K562 (cell line): Measurements from ENCODE around the gene EEF2. TPM values are rescaled to one million over a fixed set of nuclear protein-coding genes. Genes with fewer than 3 reads are reported as not detected.

Experiments
- CTCF ChIP-seq, 3 experiments: IDR thresholded peaks in 2 of 3; conservative IDR thresholded peaks in 1 of 3; 2 replicates each; pipeline ENCODE4 v1.5.1; 2011 to 2012; ENCODE audit warnings: low read length in 3 of 3, mild to moderate bottlenecking in 3 of 3, control low read depth in 2 of 3, improper control_type of control experiment in 1 of 3, inconsistent platforms in 1 of 3, low read depth in 1 of 3, mixed read lengths in 1 of 3, moderate library complexity in 1 of 3; ENCODE audit not compliant: insufficient read depth in 2 of 3
- EHMT2 ChIP-seq: fragments of 450-650 bp; IDR thresholded peaks from 2 replicates; pipeline ENCODE4 v1.6.1; 2018; ENCODE audit warnings: antibody characterized with exemption
- HCFC1 ChIP-seq: IDR thresholded peaks from 2 replicates; pipeline ENCODE4 v1.6.1; 2012; ENCODE audit warnings: low read depth, low read length, improper control_type of control experiment
- KLF6 ChIP-seq: fragments of 250-450 bp; sonication (Bioruptor Pico); IDR thresholded peaks from 2 replicates; pipeline ENCODE4 v1.4.0; 2020; ENCODE audit warnings: mild to moderate bottlenecking, moderate library complexity, borderline replicate concordance
- NELFE ChIP-seq: IDR thresholded peaks from 2 replicates; pipeline ENCODE4 v1.6.1; 2011; ENCODE audit warnings: mild to moderate bottlenecking; ENCODE audit not compliant: insufficient read depth, insufficient read length
- RBM25 ChIP-seq: fragments of 200-400 bp; formaldehyde crosslinking; IDR thresholded peaks from 2 replicates; pipeline ENCODE4 v1.6.1; 2018; ENCODE audit warnings: low read length, low read depth, moderate library complexity; ENCODE audit not compliant: severe bottlenecking
- STAG1 ChIP-seq: sonication (generic); formaldehyde crosslinking; IDR thresholded peaks from 2 replicates; pipeline ENCODE4 v1.5.0; 2020; ENCODE audit warnings: missing genetic modification reagents, borderline replicate concordance
- TFAM ChIP-seq: fragments of 250-450 bp; sonication (Bioruptor Pico); conservative IDR thresholded peaks from 2 replicates; pipeline ENCODE4 v1.5.0; 2021; ENCODE audit warnings: mild to moderate bottlenecking, moderate library complexity
- TFE3 ChIP-seq: fragments of 450-650 bp; formaldehyde crosslinking; IDR thresholded peaks from 2 replicates; pipeline ENCODE4 v1.4.0; 2020; ENCODE audit warnings: mild to moderate bottlenecking, mixed read lengths
- ZNF639 ChIP-seq, 2 experiments: fragments of 200-800 bp in 1 of 2; sonication (Bioruptor generic) in 1 of 2; sonication (generic) in 1 of 2; formaldehyde crosslinking in 1 of 2; IDR thresholded peaks in 1 of 2; conservative IDR thresholded peaks in 1 of 2; 2 replicates each; pipeline versions ENCODE4 v1.5.0 to v1.6.1; 2016 to 2020; ENCODE audit warnings: missing compliant biosample characterization in 1 of 2, missing genetic modification characterization in 1 of 2, missing genetic modification reagents in 1 of 2
- polyA plus RNA-seq, 8 experiments: library from polyadenylated mRNA; depleted of rRNA in 4 of 8; stranded (reverse) in 5 of 8; unstranded in 3 of 8; fragments of >200 nt; fragmentation: Nextera tagmentation in 2 of 8; fragmentation: Illumina TruSeq in 1 of 8; extraction: Ambion mirVana in 2 of 8; extraction: Trizol in 1 of 8; gene quantifications; 2 replicates each; pipeline versions ENCODE4 v1.2.1 to v1.2.3, GENCODE V29; 2011 to 2014; ENCODE audit warnings: inconsistent platforms in 1 of 8, missing spikeins in 1 of 8
- total RNA-seq, 7 experiments: library from RNA; depleted of rRNA in 6 of 7; stranded (reverse); fragments of >200 nt in 6 of 7; fragmentation: Illumina TruSeq in 2 of 7; extraction: Trizol in 2 of 7; gene quantifications; 2 replicates each; pipeline versions ENCODE4 v1.2.1 to v1.2.3, GENCODE V29; 2011 to 2021; ENCODE audit warnings: low replicate concordance in 1 of 7
- TF ChIP-seq, protein P1 (sequence below): fragments of 150-350 bp; IDR thresholded peaks from 2 replicates; pipeline ENCODE4 v1.6.1; 2014; ENCODE audit warnings: low read depth, mild to moderate bottlenecking, low read length, borderline replicate concordance
- TF ChIP-seq, protein P2 (sequence below), 2 experiments: fragments of 450-650 bp; conservative IDR thresholded peaks; 2 replicates each; pipeline ENCODE4 v1.6.1; 2017; ENCODE audit warnings: mild to moderate bottlenecking in 2 of 2, moderate library complexity in 2 of 2
- TF ChIP-seq, protein P3 (sequence below): fragments of 250-450 bp; sonication (Bioruptor Pico); IDR thresholded peaks from 2 replicates; pipeline ENCODE4 v1.8.0; 2022; ENCODE audit warnings: inconsistent platforms, mild to moderate bottlenecking, moderate library complexity, borderline replicate concordance

The EEF2 gene
- total and polyA plus RNA-seq, 9 of the 15 experiments (the other 6 are each of a cell fraction or from before 2014, with no cell fraction given), result 372 to 3,003 (median 1,453) TPM

- peak; percentile 79; the same call in 1 of the 2 replicates for TF ChIP-seq EHMT2
- TF ChIP-seq CTCF (IDR thresholded peaks at IDR 0.05 in 2 of 3, conservative IDR thresholded peaks at IDR 0.05 in 1 of 3; ENCODE audit: insufficient read depth in 2 of 3, low read depth in 1 of 3, low read length in 3 of 3), result 0 out of 6 replicates have a peak, but pooled peaks of 1 of the 3 experiments have one; percentile 3
- TF ChIP-seq TFE3 (CRISPR knock-in tag), result no peak
- TF ChIP-seq, protein P1, sequence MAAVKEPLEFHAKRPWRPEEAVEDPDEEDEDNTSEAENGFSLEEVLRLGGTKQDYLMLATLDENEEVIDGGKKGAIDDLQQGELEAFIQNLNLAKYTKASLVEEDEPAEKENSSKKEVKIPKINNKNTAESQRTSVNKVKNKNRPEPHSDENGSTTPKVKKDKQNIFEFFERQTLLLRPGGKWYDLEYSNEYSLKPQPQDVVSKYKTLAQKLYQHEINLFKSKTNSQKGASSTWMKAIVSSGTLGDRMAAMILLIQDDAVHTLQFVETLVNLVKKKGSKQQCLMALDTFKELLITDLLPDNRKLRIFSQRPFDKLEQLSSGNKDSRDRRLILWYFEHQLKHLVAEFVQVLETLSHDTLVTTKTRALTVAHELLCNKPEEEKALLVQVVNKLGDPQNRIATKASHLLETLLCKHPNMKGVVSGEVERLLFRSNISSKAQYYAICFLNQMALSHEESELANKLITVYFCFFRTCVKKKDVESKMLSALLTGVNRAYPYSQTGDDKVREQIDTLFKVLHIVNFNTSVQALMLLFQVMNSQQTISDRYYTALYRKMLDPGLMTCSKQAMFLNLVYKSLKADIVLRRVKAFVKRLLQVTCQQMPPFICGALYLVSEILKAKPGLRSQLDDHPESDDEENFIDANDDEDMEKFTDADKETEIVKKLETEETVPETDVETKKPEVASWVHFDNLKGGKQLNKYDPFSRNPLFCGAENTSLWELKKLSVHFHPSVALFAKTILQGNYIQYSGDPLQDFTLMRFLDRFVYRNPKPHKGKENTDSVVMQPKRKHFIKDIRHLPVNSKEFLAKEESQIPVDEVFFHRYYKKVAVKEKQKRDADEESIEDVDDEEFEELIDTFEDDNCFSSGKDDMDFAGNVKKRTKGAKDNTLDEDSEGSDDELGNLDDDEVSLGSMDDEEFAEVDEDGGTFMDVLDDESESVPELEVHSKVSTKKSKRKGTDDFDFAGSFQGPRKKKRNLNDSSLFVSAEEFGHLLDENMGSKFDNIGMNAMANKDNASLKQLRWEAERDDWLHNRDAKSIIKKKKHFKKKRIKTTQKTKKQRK, result peak; percentile 94
- peak; percentile 98 for TF ChIP-seq RBM25
- TF ChIP-seq, protein P2, sequence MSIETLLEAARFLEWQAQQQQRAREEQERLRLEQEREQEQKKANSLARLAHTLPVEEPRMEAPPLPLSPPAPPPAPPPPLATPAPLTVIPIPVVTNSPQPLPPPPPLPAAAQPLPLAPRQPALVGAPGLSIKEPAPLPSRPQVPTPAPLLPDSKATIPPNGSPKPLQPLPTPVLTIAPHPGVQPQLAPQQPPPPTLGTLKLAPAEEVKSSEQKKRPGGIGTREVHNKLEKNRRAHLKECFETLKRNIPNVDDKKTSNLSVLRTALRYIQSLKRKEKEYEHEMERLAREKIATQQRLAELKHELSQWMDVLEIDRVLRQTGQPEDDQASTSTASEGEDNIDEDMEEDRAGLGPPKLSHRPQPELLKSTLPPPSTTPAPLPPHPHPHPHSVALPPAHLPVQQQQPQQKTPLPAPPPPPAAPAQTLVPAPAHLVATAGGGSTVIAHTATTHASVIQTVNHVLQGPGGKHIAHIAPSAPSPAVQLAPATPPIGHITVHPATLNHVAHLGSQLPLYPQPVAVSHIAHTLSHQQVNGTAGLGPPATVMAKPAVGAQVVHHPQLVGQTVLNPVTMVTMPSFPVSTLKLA (conservative IDR thresholded peaks at IDR 0.05), result peak in 1 of 2 experiments; percentile 18; a peak in 2 of 4 replicates
- no peak for TF ChIP-seq KLF6 (CRISPR knock-in tag)
- peak; percentile 61 for TF ChIP-seq HCFC1
- no peak for TF ChIP-seq NELFE
- TF ChIP-seq STAG1 (CRISPR knock-in tag), result no peak
- no peak for TF ChIP-seq TFAM (CRISPR knock-in tag)
- TF ChIP-seq ZNF639 (CRISPR knock-in tag; conservative IDR thresholded peaks at IDR 0.05 in 1 of 2, IDR thresholded peaks at IDR 0.05 in 1 of 2), result no peak
- TF ChIP-seq, protein P3, sequence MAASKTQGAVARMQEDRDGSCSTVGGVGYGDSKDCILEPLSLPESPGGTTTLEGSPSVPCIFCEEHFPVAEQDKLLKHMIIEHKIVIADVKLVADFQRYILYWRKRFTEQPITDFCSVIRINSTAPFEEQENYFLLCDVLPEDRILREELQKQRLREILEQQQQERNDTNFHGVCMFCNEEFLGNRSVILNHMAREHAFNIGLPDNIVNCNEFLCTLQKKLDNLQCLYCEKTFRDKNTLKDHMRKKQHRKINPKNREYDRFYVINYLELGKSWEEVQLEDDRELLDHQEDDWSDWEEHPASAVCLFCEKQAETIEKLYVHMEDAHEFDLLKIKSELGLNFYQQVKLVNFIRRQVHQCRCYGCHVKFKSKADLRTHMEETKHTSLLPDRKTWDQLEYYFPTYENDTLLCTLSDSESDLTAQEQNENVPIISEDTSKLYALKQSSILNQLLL (CRISPR knock-in tag), result no peak
These were observed 14.3 kb downstream of the EEF2 start, which contains the start of gene DAPK3 (continued) for GRCh38 chr19:3970808-3971598.
